Measurements from ENCODE around the gene SART1.

SART1 gene

GRCh38 chr11:65921876-65922275 is 39.7 kb upstream of the SART1 start:
- TF ChIP-seq POLR2AphosphoS5 (IDR thresholded peaks at IDR 0.05; ENCODE audit: low read depth, low read length), result no peak
- no peak for TF ChIP-seq SIN3A (IDR thresholded peaks at IDR 0.05; ENCODE audit: borderline replicate concordance, insufficient read depth, low read length)
- no peak for TF ChIP-seq TAF1 (IDR thresholded peaks at IDR 0.05; ENCODE audit: borderline replicate concordance, insufficient read depth, low read length)
- no peak for TF ChIP-seq REST (IDR thresholded peaks at IDR 0.05; ENCODE audit: insufficient read depth in 1 of 2, low read depth in 2 of 2, low read length in 2 of 2)
- TF ChIP-seq FOXP2 (optimal IDR thresholded peaks at IDR 0.05; ENCODE audit: borderline replicate concordance, extremely low read depth, extremely low read length, insufficient read depth), result no peak

- TF ChIP-seq FOXP2 (optimal IDR thresholded peaks at IDR 0.05; ENCODE audit: borderline replicate concordance, extremely low read depth, extremely low read length, insufficient read depth) (no peak), TAF1 (IDR thresholded peaks at IDR 0.05; ENCODE audit: borderline replicate concordance, insufficient read depth, low read length) (no peak), REST (IDR thresholded peaks at IDR 0.05; ENCODE audit: insufficient read depth in 1 of 2, low read depth in 2 of 2, low read length in 2 of 2) (no peak)
Measured at GRCh38 chr11:65922565-65922964, 39.0 kb upstream of the SART1 start.

- TF ChIP-seq SIN3A (IDR thresholded peaks at IDR 0.05; ENCODE audit: borderline replicate concordance, insufficient read depth, low read length) (no peak), REST (IDR thresholded peaks at IDR 0.05; ENCODE audit: insufficient read depth in 1 of 2, low read depth in 2 of 2, low read length in 2 of 2) (no peak), POLR2AphosphoS5 (IDR thresholded peaks at IDR 0.05; ENCODE audit: low read depth, low read length) (no peak), TAF1 (IDR thresholded peaks at IDR 0.05; ENCODE audit: borderline replicate concordance, insufficient read depth, low read length) (no peak), FOXP2 (optimal IDR thresholded peaks at IDR 0.05; ENCODE audit: borderline replicate concordance, extremely low read depth, extremely low read length, insufficient read depth) (no peak)
Measured at GRCh38 chr11:65925397-65925796, 36.1 kb upstream of the SART1 start.

GRCh38 chr11:65927904-65928397 is 33.6 kb upstream of the SART1 start:
- TF ChIP-seq POLR2AphosphoS5 (IDR thresholded peaks at IDR 0.05; ENCODE audit: low read depth, low read length) (no peak), FOXP2 (optimal IDR thresholded peaks at IDR 0.05; ENCODE audit: borderline replicate concordance, extremely low read depth, extremely low read length, insufficient read depth) (no peak), SIN3A (IDR thresholded peaks at IDR 0.05; ENCODE audit: borderline replicate concordance, insufficient read depth, low read length) (no peak), REST (IDR thresholded peaks at IDR 0.05; ENCODE audit: insufficient read depth in 1 of 2, low read depth in 2 of 2, low read length in 2 of 2) (no peak), TAF1 (IDR thresholded peaks at IDR 0.05; ENCODE audit: borderline replicate concordance, insufficient read depth, low read length) (no peak)

- TF ChIP-seq SIN3A (IDR thresholded peaks at IDR 0.05; ENCODE audit: borderline replicate concordance, insufficient read depth, low read length) (no peak), REST (IDR thresholded peaks at IDR 0.05; ENCODE audit: insufficient read depth in 1 of 2, low read depth in 2 of 2, low read length in 2 of 2) (no peak), FOXP2 (optimal IDR thresholded peaks at IDR 0.05; ENCODE audit: borderline replicate concordance, extremely low read depth, extremely low read length, insufficient read depth) (no peak), POLR2AphosphoS5 (IDR thresholded peaks at IDR 0.05; ENCODE audit: low read depth, low read length) (no peak), TAF1 (IDR thresholded peaks at IDR 0.05; ENCODE audit: borderline replicate concordance, insufficient read depth, low read length) (no peak)
Measured at GRCh38 chr11:65928667-65929066, 32.9 kb upstream of the SART1 start.

All from PFSK-1 (cell line).